GM18520 (cell line): ENCODE data around the gene GNAS-AS1.

ENCODE experiments used
- ATAC-seq: cut with Tn5 transposase; IDR thresholded peaks from one replicate; pipeline ENCODE4 v1.9.1; 2021; ENCODE audit not compliant: unreplicated experiment

Gene GNAS-AS1

DNA sequence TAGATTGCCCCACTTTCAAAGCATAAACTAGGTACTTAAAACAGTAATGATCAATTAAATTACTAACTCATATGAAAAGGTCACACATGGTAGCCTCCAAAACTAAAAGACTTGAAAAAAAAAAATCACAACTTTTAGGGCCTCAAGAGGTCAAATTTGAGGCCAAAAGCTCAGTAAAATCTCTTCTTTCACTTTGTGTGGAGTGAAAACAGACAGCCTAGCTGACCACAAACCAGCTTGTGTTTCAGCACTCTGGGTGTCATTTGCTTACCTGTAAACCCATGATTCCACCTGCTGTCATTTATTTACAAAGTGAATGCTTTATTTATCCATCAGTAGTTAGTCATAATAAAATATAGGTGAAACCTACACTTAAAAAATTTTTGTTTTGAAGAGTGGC, 35.8 kb upstream of the GNAS-AS1 start:
- ATAC-seq = no peak

DNA sequence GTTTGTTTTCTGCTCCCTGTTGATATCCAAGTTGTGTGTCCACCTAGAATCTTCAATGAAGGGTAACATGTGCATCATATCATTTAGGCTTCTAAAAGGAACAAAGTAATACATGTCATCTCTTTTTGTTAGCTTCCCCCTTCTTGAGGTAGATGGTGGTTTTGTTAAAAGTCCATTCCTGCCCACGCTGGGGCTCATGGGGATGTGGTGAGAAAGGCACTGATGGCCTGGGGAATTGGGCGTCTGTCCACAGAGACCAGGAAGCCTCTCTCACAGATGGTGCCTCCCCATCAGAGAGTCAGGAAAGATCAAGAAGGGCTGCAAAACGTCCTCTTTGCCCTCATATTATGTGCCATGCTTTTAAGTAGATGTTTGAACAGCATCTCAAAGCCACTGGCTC, 34.3 kb upstream of the GNAS-AS1 start:
- no peak for ATAC-seq

DNA sequence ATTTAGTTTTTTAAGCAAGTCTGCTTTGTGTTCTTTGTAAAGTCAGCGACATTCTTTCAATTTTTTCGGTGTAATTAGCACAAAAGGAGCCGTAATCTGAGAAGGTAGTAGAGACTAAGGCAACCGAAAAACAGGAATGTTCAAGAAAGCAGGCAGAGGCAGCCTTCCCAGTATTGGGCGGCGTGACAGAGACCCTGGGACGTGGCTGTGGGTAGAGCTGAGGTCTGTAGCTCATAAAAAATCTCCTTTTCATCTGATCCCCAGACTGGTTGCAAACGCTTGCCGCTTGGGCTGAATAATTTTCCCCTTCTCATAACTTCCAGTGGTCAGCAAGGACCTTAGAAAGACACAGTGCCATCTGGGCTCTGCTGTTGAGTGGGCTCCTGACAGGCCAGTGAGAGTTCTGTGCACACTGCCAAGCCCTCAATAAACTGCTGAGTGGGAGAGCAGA, 32.6 kb upstream of the GNAS-AS1 start:
- ATAC-seq = no peak

DNA sequence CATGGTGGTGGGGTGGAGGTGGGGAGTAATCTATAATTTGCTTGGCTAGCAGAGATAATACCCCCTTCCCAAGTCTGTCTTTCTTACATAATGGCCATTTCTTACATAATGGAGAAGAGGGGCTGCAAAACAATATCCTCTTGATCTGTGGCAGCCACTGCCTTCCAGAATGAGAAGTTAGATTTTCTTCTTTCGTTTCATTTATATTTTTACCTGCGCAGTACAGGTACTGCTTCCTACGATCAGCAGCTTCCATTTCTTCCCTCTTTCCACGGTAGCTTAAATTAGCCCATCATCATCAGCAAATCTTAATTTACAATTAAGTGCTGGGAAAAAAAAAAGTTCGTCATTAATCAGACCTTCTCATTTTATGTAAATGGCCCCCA, 32.0 kb upstream of the GNAS-AS1 start:
- ATAC-seq = no peak

DNA sequence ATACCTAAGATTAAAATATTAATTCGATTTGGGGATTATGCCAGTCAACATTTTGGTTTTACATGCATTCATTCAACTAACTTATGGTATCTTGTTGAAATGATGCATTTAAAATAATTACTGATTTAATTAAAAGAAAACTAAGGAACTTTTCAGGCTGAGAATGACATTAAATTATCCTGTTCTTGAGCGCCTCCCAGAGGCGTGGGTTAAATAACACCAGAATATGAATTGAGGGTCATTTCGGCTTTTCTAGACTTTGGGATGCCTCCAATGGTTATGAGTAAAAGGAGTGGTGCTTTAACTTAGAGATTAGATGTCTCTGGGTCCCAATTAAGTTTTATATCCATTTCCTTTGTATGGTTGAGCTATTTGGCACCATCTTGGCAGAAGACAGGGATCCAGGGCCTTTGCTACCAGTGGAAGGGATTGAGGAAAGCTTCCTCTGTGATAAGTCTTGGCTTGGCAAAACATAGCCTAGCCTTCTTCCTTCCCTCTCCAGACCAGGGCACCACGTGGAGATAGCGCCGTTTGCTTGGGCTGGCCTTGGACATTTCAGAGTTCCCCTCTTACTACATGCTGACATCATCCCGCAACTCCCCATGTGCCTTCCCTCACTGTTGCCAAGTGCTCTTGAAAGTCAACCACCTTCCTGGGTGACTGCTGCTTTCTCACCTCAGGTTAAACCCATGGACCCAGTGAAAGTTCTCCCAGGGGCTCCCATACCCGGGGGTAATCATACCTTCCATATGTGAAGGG, 30.5 kb upstream of the GNAS-AS1 start:
- ATAC-seq = no peak

DNA sequence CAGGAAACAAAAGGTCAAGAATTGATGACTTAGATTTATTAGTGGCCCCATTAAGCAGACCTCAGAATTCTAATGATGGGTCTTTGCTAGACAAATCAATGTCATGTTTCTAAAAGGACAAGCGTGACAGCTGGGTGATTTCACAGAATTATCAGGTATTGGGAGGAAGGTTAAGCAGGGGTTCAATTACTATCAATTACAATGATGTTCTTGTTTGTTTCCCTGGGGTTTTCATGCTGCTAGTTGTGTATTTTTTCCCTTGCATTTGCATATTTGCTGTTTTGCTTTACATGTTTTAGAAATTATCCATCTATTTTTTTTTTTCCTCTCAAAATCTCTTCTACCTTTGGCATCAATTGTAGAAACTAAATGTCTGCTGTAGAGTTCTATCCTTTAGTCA, 29.7 kb upstream of the GNAS-AS1 start:
- no peak for ATAC-seq

DNA sequence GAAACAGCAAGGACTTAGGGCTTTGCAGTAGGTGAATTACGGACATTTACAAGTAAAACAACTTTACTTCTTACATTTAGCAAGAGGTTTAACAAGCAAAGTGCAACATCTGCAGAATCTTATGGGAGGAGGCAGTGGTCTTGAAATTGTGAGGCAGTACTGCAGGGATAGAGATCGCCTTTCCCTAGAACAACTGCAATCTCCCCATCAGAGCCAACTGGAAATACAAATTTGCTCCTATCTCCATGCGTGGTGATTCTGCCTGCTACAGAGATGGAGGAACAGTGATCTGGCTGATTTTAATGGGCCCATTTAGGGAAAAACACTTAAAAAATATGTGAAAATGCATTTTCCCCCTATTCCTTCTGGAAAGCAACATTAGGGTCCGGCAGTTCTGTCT, 27.7 kb upstream of the GNAS-AS1 start:
- no peak for ATAC-seq

DNA sequence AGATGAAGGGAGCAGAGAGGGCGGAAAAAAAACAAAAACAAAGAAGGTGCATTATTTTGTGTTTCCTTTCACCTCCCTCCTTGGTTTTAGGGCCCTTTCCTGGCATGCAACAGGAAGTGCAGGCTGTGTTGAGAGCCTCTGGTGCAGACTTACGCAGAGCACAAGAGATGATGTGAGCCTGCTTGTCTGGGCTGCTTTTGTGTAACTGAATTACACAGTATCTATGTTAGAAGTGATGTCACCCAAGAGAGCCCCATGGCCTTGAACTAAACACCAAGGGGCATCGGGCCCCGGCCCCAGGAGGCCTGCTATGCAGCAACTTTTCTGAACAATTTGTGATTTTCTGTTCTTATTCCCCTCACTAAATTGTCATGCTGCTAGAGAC, 27.3 kb upstream of the GNAS-AS1 start:
- ATAC-seq = no peak

DNA sequence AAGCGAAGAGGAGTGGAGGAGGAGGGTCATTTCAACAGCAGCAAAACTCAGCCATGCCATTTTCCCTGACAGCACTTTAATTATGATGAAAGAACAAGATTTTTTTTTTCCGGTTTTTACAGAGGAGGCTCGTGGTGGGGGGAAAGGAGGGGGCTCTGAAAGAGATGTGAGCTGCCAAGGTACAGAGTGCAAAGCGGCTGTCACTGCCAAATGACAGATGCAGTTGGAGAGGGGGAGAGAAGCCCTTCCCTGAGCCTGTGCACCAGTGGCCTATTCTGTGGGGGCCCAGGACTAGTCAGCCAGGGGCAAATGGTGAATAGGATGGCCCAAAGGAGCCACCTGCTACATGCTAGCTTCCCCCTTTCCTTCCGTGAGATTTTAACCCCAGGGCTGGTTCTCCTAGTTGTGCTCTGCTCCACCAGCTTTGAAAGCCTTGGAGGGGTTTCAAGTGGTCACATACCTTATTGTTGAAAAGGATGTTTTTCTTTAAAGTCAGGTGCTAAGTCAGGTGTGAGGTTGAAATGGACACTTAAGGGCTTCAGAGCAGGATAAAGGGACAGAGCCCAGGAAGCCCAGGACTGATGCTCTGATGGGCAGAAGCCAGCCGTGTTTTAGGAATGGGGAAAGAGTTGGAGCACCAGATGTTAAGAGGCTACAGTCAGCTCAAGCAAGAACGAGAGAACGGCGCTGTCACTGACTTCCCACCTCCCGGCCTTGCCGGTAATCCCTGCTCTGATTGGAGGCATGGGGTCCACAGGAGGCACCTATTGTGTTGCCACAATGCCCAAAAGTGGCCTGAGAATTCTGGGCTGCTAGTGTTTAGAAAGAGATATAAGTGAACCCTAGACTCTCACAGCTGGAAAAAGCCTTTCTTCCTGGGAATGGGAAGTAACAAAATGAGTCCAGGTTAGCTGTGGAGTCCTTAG, 26.6 kb upstream of the GNAS-AS1 start:
- no peak for ATAC-seq

DNA sequence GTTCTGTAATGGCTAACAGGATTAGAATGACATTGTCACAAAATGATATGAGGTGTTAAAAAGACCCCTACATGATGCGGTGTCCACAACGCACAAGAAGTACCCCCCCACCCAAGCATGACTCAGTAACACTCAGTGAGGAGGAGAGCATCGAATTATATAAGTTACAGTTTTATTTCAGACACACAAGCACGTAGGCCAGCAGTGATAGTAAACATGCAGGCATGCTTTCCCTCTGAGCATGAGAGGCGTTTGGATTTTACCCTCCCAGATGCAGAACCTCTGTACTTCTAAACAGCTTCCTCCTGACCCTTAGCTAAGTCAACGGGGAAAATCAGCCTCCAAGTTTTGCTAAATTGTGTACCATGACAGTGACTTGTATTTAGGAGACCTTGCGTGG, 25.7 kb upstream of the GNAS-AS1 start:
- no peak for ATAC-seq

DNA sequence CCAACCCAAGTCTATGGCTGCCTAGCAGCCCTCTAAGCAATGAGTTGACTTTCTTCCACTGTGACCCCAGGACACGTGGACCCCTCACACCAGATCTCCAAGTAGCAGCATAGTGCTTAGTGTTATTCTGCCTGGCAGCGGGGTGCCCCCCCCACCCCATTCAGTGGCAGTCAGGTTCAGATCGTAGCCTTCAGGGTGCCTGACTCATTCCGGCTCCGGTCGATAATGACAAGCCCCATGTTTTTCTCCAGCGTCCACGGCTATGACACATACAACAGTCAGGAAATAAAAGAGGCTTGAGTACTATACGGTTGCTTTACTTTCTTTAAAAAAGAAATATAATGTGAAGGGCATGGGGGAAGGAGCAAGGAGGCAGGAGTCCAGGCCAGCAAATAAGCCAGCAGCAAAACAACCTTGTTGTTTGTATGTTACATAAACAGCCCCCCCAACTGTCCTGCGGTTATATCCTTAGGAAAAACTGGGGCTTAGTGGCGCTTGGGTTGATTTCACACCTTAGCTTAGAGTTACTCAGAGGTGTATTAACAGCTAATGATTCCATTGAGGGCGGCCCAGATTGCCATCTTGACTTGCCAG, 24.9 kb upstream of the GNAS-AS1 start:
- ATAC-seq = no peak

DNA sequence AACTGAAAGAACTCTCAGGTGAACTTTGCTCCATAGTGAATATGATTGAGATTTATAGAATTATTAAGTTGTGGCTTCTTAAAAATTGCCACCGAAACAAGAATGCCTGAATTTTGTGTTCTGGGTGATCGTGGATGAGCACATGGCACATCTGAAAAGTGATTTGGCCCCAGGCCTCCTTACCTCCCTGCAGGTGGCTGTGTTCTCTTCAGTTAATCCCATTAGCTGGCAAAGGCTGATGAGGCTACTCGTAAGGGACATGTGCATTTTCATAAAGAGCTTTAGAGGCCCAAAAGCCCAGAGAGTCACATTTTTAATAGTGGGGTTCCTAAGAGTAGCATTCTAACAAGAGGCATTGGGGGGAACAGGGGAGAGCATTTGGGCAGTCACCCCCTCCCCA, 24.4 kb upstream of the GNAS-AS1 start:
- ATAC-seq = no peak

DNA sequence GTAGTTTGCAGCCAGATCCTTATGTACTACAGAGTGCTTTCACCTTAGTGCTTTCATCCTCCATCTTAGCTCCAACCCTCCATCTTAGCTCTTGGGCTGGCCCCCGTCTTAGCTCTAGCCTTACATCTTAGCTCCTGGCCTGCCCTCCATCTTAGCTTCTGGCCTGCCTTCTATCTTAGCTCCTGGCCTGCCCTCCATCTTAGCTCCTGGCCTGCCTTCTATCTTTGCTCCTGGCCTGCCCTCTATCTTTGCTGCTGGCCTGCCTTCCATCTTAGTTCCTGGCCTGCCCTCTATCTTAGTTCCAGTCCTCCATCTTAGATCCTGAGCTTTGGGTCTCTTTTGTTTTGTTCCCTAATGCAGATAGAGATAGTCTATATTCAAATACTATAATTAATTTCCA, 23.8 kb upstream of the GNAS-AS1 start:
- no peak for ATAC-seq

DNA sequence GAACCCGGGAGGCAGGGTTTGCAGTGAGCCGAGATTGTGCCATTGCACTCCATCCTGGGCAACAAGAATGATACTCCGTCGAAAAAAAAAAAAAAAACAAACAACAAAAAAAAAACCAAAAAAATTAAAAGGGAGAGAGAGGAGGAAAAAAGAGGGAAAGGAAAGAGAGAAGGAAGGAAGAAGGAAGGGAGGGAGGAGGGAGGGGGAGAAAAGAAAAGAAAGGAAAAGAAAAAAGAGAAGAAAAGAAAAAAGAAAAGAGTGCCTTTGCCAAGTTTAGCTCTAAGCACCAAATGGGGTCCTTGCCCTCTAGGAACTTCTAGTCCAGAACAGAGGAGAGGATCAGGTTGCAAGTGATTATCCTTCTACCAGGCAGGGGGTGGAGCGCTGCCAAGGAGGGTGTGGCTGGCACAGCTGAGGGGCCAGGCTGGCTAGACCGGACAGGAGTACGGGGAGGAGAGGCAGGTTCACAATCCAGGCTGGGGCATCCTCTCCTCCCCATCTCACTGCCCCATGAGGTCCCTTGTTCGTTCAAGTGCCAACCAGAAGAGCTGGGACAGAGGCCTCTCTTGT, 20.9 kb upstream of the GNAS-AS1 start:
- ATAC-seq = no peak

DNA sequence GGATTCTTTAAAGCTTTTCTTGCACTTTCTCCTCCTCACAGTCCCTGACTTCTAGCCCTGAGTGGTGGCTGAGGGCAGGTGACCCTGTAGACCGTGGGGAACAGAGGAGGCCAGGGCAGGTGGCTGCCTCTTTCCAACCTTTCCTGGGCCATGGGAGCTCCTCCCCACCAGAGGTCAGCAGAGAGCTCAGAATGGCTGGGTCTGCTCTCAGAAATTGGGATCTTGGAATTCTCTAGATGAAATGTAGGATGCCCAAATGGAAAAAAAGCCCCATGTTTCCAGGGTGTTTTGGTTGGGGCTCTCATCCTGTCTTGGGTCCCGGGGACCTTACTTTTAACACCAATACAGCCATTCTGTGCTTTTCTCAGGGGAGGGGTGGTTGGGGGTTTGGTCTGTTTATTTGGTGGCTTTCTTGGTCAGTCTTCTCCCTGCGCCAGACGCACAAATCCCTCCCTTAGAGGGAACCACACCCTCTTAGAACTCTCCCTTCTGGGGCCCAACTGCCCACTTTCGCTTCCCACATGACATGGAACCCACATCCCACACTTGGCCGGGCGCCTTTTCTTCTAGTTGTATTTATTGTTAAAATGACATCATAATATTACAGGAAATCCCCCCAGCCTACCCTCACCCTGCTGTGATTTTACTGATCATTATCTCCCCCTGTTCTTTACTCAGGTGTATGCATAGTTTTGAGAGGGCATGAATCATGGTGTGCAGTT, 19.8 kb upstream of the GNAS-AS1 start:
- no peak for ATAC-seq

DNA sequence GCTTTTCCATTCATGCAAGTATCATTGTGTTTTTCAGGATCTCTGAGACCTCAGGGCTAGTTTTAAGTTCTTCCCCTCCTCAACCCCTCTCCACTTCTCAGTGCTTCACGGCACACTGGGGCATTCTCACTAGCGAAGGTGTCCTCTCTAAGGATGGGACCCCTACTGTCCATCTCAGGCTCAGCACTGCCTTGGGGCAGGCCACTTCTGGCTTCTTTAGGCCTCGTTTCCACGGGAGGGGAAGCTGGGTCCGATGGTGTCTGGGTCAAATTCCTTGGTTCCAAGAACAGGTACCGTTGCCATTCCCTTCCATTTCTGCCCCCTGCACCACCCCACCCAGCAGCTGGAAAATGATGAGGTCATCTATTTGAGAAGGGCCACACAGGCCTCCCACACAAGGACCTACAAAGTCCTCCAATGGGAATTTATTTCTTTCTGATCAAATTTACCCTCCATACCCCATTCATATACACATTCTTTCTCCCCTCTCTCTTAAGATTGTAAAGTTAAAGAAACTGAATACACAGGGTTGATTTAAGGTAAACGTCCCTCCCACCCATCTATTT, 19.0 kb upstream of the GNAS-AS1 start:
- ATAC-seq = no peak

DNA sequence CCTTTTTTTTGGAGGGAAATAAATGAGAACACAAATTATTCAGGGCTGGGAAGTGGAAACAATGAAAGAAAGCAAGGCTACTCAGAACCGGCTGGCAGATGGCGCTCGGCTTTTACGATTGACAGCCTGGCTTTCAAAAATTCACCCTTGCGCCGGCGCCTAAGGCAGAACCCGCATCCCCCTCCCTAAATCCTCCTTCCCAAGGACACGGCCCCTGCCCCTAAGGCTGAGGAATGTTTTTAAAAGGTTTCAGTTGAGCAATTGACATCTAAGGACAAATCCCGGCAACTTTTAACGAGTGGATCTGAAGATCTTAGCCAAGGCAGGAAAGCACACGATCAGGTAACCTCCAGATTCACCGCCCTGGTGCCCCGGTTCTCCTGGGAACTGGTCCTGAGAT, 18.1 kb upstream of the GNAS-AS1 start:
- no peak for ATAC-seq

DNA sequence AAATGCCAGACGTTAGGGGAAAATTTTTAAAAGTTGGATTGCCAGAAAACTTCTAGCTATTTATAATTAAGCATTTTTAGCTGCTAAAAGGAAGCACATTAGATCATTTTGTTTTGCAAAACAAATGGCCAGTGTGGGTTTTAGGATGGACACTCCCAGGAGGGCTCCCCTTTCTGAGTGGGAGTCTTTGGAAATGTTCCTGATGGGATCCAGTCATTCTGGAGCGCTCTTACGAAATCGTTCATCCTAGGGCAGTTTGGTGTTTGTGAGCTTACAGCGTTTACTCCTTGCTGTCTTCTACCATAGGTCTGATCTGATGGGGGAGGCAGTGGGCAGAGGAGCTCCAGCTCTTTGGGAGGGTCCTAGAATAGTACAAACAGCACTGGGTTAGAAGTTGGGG, 16.5 kb upstream of the GNAS-AS1 start:
- no peak for ATAC-seq

DNA sequence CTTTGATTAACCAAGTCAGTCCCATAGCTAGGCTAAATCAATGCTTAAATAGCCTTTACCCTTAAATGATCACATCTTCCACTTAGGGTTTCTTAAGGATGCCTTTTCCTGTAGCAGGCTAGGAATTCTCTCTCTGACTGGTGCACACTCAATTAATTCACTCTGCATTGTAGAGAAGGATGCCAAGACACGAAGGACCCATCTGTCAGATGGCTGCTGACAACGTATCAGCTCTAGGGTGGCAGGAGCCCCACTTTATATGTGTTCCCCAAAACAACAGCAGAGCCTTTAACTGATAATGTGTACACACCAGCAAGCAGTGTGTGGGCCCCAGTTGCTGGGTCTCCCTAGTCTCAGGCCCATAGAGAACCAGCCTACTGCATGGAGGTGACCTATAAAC, 15.1 kb upstream of the GNAS-AS1 start:
- no peak for ATAC-seq

DNA sequence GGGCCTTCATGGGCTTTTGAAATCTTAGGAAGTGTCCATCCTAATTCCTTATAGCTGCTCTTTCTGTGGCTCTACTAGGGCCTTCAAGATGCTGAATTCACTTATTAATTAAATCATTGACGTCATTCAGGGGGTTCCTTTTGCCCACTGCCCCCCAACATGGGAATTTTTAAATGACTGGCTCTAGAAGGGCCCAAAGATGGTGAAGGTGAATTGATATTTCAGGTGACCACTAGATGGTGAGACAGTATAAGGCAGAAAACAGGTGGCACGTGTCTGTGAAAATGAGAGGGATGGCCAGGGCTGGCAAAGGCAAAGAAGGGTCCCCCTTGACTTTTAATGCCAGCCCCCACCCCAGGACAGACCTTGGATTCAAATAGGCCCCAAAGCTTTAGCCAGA, 13.6 kb upstream of the GNAS-AS1 start:
- ATAC-seq = no peak
